SKM-1 treated with dmso at 0.1 percent for 144 hours (cell line): ENCODE measurements around the gene ADCY4.
"Not testable (repeated sequence)": the region's sequence is repeated elsewhere in the genome, so short reads cannot be mapped to it uniquely, and the experiment has no call there.

ENCODE experiments used
- DNase-seq: peaks from one replicate; lab custom pipeline; 2025; ENCODE audit not compliant: unreplicated experiment; lab: John Stamatoyannopoulos, UW

The ADCY4 gene

GRCh38 chr14:24334431-24335291 is at the start of gene ADCY4:
Gene ADCY4 (minus strand): TSS chr14:24335071. CDS start chr14:24334652, 419 bp downstream.
- no peak for DNase-seq

GRCh38 chr14:24384169-24384568 is 49.3 kb upstream of the ADCY4 start:
- DNase-seq, result no peak

GRCh38 chr14:24382064-24382371 is 47.1 kb upstream of the ADCY4 start:
- DNase-seq, result no peak

GRCh38 chr14:24381363-24382063 is 46.6 kb upstream of the ADCY4 start:
- DNase-seq, result no peak

- DNase-seq, result no peak
These were observed 45.2 kb upstream of the ADCY4 start for GRCh38 chr14:24379907-24380730.

- DNase-seq, result no peak
These were observed 44.4 kb upstream of the ADCY4 start for GRCh38 chr14:24378981-24379906.

- no peak for DNase-seq
These were observed 43.5 kb upstream of the ADCY4 start for GRCh38 chr14:24378327-24378726.

GRCh38 chr14:24377657-24378056 is 42.8 kb upstream of the ADCY4 start:
- DNase-seq, result no peak

- no peak for DNase-seq
These were observed 42.3 kb upstream of the ADCY4 start for GRCh38 chr14:24377126-24377525.

- no peak for DNase-seq
These were observed 41.7 kb upstream of the ADCY4 start for GRCh38 chr14:24376448-24377070.

GRCh38 chr14:24372701-24373416 is 38.0 kb upstream of the ADCY4 start:
- DNase-seq, result no peak

- not testable (repeated sequence) for DNase-seq
These were observed 36.7 kb upstream of the ADCY4 start for GRCh38 chr14:24371605-24372004.

GRCh38 chr14:24370748-24371147 is 35.9 kb upstream of the ADCY4 start:
- DNase-seq, result no peak

GRCh38 chr14:24369907-24370687 is 35.2 kb upstream of the ADCY4 start:
- DNase-seq, result no peak

- DNase-seq, result no peak
These were observed 34.6 kb upstream of the ADCY4 start for GRCh38 chr14:24369463-24369862.

GRCh38 chr14:24368562-24369252 is 33.8 kb upstream of the ADCY4 start:
- no peak for DNase-seq

GRCh38 chr14:24368212-24368561 is 33.3 kb upstream of the ADCY4 start:
- DNase-seq, result no peak

GRCh38 chr14:24367514-24368211 is 32.8 kb upstream of the ADCY4 start, which contains the start of gene NFATC4:
Gene NFATC4 (plus strand): TSS chr14:24368184. CDS start chr14:24368341, 157 bp downstream.
- no peak for DNase-seq
